SK-N-SH treated with all-trans-retinoic acid at 6 μM for 48 hours (cell line): ENCODE measurements around the gene DENND1A.

Source experiments
- ATAC-seq: fragments of 200-7000 bp; cut with Tn5 transposase; 3 replicates; pipeline ENCODE4 v1.9.1; 2020; ENCODE audit warnings: mild to moderate bottlenecking, moderate library complexity
- ARNTL ChIP-seq: fragments of 450-650 bp; formaldehyde crosslinking; IDR thresholded peaks from 2 replicates; pipeline ENCODE4 v1.5.0; 2020; ENCODE audit warnings: low read depth, mild to moderate bottlenecking, moderate library complexity, borderline replicate concordance
- BACH2 ChIP-seq: fragments of 250-450 bp; sonication (Bioruptor Pico); IDR thresholded peaks from 2 replicates; pipeline ENCODE4 v1.9.0; 2021; ENCODE audit warnings: mild to moderate bottlenecking, borderline replicate concordance
- CSDC2 ChIP-seq: fragments of 250-450 bp; sonication (Bioruptor Pico); IDR thresholded peaks from 2 replicates; pipeline ENCODE4 v1.5.0; 2020; ENCODE audit warnings: mild to moderate bottlenecking, moderate library complexity
- ESRRG ChIP-seq: fragments of 250-450 bp; sonication (Bioruptor Pico); IDR thresholded peaks from 2 replicates; pipeline ENCODE4 v1.6.1; 2021; ENCODE audit warnings: mild to moderate bottlenecking
- GLIS3 ChIP-seq: fragments of 250-450 bp; sonication (Bioruptor Pico); IDR thresholded peaks from 2 replicates; pipeline ENCODE4 v1.5.0; 2020; ENCODE audit warnings: mild to moderate bottlenecking, moderate library complexity
- OSR1 ChIP-seq: fragments of 250-450 bp; sonication (Bioruptor Pico); IDR thresholded peaks from 2 replicates; pipeline ENCODE4 v1.8.0; 2022; ENCODE audit warnings: moderate library complexity, mild to moderate bottlenecking, inconsistent platforms
- POU6F1 ChIP-seq: fragments of 250-450 bp; sonication (Bioruptor Pico); IDR thresholded peaks from 2 replicates; pipeline ENCODE4 v1.8.0; 2021; ENCODE audit warnings: low read depth, mild to moderate bottlenecking, moderate library complexity, borderline replicate concordance
- PPARA ChIP-seq: fragments of 250-450 bp; sonication (Bioruptor Pico); IDR thresholded peaks from 2 replicates; pipeline ENCODE4 v1.5.0; 2020; ENCODE audit warnings: mild to moderate bottlenecking, borderline replicate concordance
- TCF4 ChIP-seq: fragments of 250-450 bp; sonication (Bioruptor Pico); IDR thresholded peaks from 2 replicates; pipeline ENCODE4 v1.8.0; 2021; ENCODE audit warnings: mild to moderate bottlenecking, moderate library complexity, borderline replicate concordance
- TOX ChIP-seq: fragments of 250-450 bp; sonication (Bioruptor Pico); IDR thresholded peaks from 2 replicates; pipeline ENCODE4 v1.8.0; 2021; ENCODE audit warnings: mild to moderate bottlenecking, moderate library complexity, borderline replicate concordance
- ZC3H10 ChIP-seq: fragments of 250-450 bp; sonication (Bioruptor Pico); IDR thresholded peaks from 2 replicates; pipeline ENCODE4 v1.5.1; 2021; ENCODE audit warnings: mild to moderate bottlenecking, moderate library complexity
- ZFP3 ChIP-seq: fragments of 250-450 bp; sonication (Bioruptor Pico); IDR thresholded peaks from 2 replicates; pipeline ENCODE4 v1.5.0; 2020; ENCODE audit warnings: mild to moderate bottlenecking, moderate library complexity
- ZFP30 ChIP-seq: fragments of 450-650 bp; formaldehyde crosslinking; IDR thresholded peaks from 2 replicates; pipeline ENCODE4 v1.5.0; 2022; ENCODE audit warnings: mild to moderate bottlenecking, moderate library complexity
- ZNF565 ChIP-seq: fragments of 450-650 bp; formaldehyde crosslinking; conservative IDR thresholded peaks from 2 replicates; pipeline ENCODE4 v1.5.0; 2020; ENCODE audit warnings: low read depth, mild to moderate bottlenecking, moderate library complexity
- ZNF70 ChIP-seq: fragments of 450-650 bp; formaldehyde crosslinking; IDR thresholded peaks from 2 replicates; pipeline ENCODE4 v1.5.0; 2020; ENCODE audit warnings: mild to moderate bottlenecking, moderate library complexity
- ZNF8 ChIP-seq: fragments of 450-650 bp; formaldehyde crosslinking; IDR thresholded peaks from 2 replicates; pipeline ENCODE4 v1.5.0; 2020; ENCODE audit warnings: mild to moderate bottlenecking, moderate library complexity
- TF ChIP-seq, protein P1 (sequence below): fragments of 250-450 bp; sonication (Bioruptor Pico); IDR thresholded peaks from 2 replicates; pipeline ENCODE4 v1.5.1; 2021; ENCODE audit warnings: mild to moderate bottlenecking, moderate library complexity
- TF ChIP-seq, protein P2 (sequence below): fragments of 250-450 bp; sonication (Bioruptor Pico); IDR thresholded peaks from 2 replicates; pipeline ENCODE4 v1.5.0; 2020; ENCODE audit warnings: mild to moderate bottlenecking, moderate library complexity
- TF ChIP-seq, protein P3 (sequence below): fragments of 250-450 bp; sonication (Bioruptor Pico); IDR thresholded peaks from 2 replicates; pipeline ENCODE4 v1.5.1; 2020; ENCODE audit warnings: low read depth, mild to moderate bottlenecking, moderate library complexity
- TF ChIP-seq, protein P4 (sequence below): fragments of 250-450 bp; sonication (Bioruptor Pico); IDR thresholded peaks from 2 replicates; pipeline ENCODE4 v1.8.0; 2020; ENCODE audit warnings: mild to moderate bottlenecking, moderate library complexity, borderline replicate concordance

The DENND1A gene

GRCh38 chr9:123406691-123407216, 523.2 kb downstream of the DENND1A start (continued):
- TF ChIP-seq POU6F1 (CRISPR knock-in tag) (no peak), ZNF70 (CRISPR knock-in tag) (no peak), ZC3H10 (CRISPR knock-in tag) (no peak)

DNA sequence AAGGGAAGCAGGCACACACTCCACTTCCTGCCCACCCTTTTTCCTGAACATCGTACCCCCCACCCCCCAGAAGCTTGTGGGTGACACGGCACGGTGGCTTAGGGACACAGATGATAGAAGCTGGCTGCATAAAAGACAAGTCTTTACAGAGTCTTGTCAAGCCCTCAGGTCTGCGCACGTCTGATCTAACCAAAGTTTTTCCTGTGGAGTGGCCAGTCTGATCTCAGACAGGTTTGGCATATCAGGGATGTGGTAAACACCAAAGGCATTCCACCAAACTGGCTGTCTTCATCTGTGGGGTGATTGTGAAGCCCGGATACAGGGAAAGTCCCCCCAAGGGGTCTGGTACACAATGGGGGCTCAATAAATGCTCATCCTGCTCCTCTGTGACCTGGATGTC, 523.9 kb downstream of the DENND1A start:
- ATAC-seq = no peak
- no peak for TF ChIP-seq TOX (CRISPR knock-in tag)
- TF ChIP-seq TCF4 (CRISPR knock-in tag) = no peak
- no peak for TF ChIP-seq ZNF70 (CRISPR knock-in tag)
- TF ChIP-seq, protein P1, sequence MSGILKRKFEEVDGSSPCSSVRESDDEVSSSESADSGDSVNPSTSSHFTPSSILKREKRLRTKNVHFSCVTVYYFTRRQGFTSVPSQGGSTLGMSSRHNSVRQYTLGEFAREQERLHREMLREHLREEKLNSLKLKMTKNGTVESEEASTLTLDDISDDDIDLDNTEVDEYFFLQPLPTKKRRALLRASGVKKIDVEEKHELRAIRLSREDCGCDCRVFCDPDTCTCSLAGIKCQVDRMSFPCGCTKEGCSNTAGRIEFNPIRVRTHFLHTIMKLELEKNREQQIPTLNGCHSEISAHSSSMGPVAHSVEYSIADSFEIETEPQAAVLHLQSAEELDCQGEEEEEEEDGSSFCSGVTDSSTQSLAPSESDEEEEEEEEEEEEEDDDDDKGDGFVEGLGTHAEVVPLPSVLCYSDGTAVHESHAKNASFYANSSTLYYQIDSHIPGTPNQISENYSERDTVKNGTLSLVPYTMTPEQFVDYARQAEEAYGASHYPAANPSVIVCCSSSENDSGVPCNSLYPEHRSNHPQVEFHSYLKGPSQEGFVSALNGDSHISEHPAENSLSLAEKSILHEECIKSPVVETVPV (CRISPR knock-in tag) = no peak
- TF ChIP-seq ARNTL = no peak
- TF ChIP-seq, protein P2, sequence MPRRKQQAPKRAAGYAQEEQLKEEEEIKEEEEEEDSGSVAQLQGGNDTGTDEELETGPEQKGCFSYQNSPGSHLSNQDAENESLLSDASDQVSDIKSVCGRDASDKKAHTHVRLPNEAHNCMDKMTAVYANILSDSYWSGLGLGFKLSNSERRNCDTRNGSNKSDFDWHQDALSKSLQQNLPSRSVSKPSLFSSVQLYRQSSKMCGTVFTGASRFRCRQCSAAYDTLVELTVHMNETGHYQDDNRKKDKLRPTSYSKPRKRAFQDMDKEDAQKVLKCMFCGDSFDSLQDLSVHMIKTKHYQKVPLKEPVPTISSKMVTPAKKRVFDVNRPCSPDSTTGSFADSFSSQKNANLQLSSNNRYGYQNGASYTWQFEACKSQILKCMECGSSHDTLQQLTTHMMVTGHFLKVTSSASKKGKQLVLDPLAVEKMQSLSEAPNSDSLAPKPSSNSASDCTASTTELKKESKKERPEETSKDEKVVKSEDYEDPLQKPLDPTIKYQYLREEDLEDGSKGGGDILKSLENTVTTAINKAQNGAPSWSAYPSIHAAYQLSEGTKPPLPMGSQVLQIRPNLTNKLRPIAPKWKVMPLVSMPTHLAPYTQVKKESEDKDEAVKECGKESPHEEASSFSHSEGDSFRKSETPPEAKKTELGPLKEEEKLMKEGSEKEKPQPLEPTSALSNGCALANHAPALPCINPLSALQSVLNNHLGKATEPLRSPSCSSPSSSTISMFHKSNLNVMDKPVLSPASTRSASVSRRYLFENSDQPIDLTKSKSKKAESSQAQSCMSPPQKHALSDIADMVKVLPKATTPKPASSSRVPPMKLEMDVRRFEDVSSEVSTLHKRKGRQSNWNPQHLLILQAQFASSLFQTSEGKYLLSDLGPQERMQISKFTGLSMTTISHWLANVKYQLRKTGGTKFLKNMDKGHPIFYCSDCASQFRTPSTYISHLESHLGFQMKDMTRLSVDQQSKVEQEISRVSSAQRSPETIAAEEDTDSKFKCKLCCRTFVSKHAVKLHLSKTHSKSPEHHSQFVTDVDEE (CRISPR knock-in tag) = no peak
- TF ChIP-seq ESRRG (CRISPR knock-in tag) = no peak
- no peak for TF ChIP-seq ZC3H10 (CRISPR knock-in tag)

DNA sequence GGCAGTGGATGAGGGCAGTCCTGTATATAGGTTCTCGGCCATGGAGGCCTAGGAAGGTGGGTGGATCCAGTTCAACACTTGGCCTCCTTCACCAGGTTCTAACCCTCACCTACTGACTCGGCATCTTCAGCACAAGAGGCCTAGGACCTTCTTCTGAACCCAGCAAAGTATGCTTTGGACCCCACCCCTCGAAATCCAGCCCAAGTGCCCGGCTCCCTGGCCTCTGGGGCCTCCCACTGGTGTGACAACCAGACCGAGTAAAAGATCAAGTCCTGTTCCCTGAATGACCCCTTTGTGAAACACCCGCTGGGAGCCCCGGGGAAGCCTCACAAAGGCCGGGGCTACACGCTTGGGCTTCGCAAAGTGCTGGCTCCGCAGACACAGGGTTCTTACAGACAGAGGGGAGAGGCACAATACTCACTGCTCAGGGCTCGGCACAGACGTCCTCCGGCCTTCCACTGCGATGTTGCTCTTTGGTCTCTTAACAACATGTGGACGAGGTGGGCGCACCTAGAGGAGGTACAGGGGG, 526.9 kb downstream of the DENND1A start:
- no peak for TF ChIP-seq BACH2 (CRISPR knock-in tag)
- TF ChIP-seq GLIS3 (CRISPR knock-in tag) = no peak
- no peak for TF ChIP-seq ZNF565 (CRISPR knock-in tag)
- no peak for ATAC-seq

DNA sequence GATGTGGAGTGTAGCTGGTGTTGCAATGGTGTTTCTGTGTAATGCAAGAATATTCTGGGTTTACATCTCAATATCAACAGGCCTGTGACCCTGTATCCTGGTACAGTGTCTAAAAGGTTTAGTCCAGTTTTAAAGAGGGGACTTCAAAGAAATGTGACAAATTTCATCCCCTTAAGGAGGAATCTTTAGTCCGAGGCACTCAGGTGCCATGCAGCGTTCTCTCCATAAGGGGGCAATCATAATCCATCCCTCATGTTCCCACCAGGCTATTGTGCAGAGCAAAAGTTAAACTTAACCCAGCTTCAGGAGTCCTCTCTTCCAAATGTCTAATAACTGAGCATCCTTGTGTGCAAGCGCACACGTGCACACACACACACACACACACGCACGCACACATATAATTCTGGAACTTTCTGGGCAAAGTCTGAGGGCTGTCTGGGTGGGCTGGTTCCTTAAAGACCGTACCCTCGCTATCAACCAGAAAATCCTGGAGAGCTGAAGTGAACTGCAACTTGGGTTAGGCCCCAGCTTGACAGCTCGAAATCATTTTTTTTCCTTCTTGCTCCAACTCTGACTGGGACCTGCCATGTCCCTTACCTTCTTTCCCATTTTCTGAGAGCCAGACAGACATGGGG, 527.9 kb downstream of the DENND1A start:
- TF ChIP-seq ZNF8 (CRISPR knock-in tag) = no peak
- ATAC-seq = peak; percentile 96

DNA sequence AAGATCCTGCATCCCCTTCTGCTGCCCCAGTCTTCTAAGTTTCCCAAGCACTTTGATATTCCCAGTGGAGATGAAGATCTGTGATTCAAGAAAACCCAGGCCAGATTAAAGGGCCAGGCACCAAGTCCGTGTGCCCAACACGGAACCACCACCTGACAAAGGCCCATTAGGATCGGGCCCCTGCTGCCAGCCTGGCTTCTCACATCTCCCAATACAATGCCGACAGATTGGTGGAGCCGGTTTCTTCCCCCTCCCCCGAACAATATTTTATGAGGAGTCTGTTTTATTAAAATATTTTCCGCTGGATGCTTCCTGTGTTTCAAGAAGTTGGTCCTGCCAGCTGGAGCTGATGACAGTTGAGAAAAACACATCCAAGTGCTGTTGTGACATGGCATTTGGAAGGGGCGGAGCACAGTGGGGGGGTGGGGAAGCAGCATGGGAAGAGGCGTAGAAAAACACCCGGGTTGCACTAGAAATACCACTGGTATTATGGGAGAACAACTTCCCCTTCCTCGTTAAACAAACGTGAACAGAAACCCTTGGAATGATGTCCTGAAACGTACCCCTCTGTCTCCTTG, 528.9 kb downstream of the DENND1A start:
- no peak for ATAC-seq
- TF ChIP-seq ZNF565 (CRISPR knock-in tag) = no peak
- no peak for TF ChIP-seq ZNF8 (CRISPR knock-in tag)
- no peak for TF ChIP-seq CSDC2 (CRISPR knock-in tag)
- TF ChIP-seq PPARA (CRISPR knock-in tag) = no peak
- no peak for TF ChIP-seq ZC3H10 (CRISPR knock-in tag)
- TF ChIP-seq OSR1 = no peak
- TF ChIP-seq ZFP30 (CRISPR knock-in tag) = no peak
- TF ChIP-seq, protein P3, sequence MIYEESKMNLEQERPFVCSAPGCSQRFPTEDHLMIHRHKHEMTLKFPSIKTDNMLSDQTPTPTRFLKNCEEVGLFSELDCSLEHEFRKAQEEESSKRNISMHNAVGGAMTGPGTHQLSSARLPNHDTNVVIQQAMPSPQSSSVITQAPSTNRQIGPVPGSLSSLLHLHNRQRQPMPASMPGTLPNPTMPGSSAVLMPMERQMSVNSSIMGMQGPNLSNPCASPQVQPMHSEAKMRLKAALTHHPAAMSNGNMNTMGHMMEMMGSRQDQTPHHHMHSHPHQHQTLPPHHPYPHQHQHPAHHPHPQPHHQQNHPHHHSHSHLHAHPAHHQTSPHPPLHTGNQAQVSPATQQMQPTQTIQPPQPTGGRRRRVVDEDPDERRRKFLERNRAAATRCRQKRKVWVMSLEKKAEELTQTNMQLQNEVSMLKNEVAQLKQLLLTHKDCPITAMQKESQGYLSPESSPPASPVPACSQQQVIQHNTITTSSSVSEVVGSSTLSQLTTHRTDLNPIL (CRISPR knock-in tag) = no peak
- TF ChIP-seq, protein P1 (CRISPR knock-in tag) = no peak
- no peak for TF ChIP-seq TOX (CRISPR knock-in tag)
- TF ChIP-seq ESRRG (CRISPR knock-in tag) = no peak
- TF ChIP-seq, protein P4, sequence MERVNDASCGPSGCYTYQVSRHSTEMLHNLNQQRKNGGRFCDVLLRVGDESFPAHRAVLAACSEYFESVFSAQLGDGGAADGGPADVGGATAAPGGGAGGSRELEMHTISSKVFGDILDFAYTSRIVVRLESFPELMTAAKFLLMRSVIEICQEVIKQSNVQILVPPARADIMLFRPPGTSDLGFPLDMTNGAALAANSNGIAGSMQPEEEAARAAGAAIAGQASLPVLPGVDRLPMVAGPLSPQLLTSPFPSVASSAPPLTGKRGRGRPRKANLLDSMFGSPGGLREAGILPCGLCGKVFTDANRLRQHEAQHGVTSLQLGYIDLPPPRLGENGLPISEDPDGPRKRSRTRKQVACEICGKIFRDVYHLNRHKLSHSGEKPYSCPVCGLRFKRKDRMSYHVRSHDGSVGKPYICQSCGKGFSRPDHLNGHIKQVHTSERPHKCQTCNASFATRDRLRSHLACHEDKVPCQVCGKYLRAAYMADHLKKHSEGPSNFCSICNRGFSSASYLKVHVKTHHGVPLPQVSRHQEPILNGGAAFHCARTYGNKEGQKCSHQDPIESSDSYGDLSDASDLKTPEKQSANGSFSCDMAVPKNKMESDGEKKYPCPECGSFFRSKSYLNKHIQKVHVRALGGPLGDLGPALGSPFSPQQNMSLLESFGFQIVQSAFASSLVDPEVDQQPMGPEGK = no peak
- no peak for TF ChIP-seq GLIS3 (CRISPR knock-in tag)
- no peak for TF ChIP-seq ZFP3 (CRISPR knock-in tag)
- no peak for TF ChIP-seq POU6F1 (CRISPR knock-in tag)
